OCI-LY1 (cell line): ENCODE measurements around the gene MIS18A.

Source experiments
- EZH2 ChIP-seq: fragments of 200-600 bp; sonication (generic), shearing (Covaris generic); IDR thresholded peaks from 2 replicates; pipeline ENCODE4 v1.8.0; 2017; ENCODE audit warnings: borderline replicate concordance, mixed run types, mild to moderate bottlenecking, antibody characterized with exemption, low read length, moderate library complexity, mixed read lengths
- TF ChIP-seq, protein P1 (sequence below): fragments of 200-600 bp; sonication (generic), shearing (Covaris generic); IDR thresholded peaks from 2 replicates; pipeline ENCODE4 v1.5.1; 2017; ENCODE audit warnings: mild to moderate bottlenecking, antibody characterized with exemption, low read length, moderate library complexity, mixed read lengths

GRCh38 chr21:32252136-32252535 is 26.7 kb downstream of the MIS18A start:
- TF ChIP-seq, protein P1, sequence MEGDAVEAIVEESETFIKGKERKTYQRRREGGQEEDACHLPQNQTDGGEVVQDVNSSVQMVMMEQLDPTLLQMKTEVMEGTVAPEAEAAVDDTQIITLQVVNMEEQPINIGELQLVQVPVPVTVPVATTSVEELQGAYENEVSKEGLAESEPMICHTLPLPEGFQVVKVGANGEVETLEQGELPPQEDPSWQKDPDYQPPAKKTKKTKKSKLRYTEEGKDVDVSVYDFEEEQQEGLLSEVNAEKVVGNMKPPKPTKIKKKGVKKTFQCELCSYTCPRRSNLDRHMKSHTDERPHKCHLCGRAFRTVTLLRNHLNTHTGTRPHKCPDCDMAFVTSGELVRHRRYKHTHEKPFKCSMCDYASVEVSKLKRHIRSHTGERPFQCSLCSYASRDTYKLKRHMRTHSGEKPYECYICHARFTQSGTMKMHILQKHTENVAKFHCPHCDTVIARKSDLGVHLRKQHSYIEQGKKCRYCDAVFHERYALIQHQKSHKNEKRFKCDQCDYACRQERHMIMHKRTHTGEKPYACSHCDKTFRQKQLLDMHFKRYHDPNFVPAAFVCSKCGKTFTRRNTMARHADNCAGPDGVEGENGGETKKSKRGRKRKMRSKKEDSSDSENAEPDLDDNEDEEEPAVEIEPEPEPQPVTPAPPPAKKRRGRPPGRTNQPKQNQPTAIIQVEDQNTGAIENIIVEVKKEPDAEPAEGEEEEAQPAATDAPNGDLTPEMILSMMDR: no peak
- no peak for TF ChIP-seq EZH2
